Upper lobe of right lung (tissue), 1 donor: Measurements from ENCODE around the gene CHRD. TPM values are rescaled to one million over a fixed set of nuclear protein-coding genes. Genes with fewer than 3 reads are reported as not detected.
"Not testable (repeated sequence)": the region's sequence is repeated elsewhere in the genome, so short reads cannot be mapped to it uniquely, and the experiment has no call there.

Experiments used
- ATAC-seq: fragments of 200-7000 bp; cut with Tn5 transposase; one replicate; pipeline ENCODE4 v1.9.1; 2020; ENCODE audit warnings: mild to moderate bottlenecking, moderate library complexity
- DNase-seq: peaks from one replicate; pipeline ENCODE4 v3.0.0-alpha.2; 2020
- H3K27ac ChIP-seq: fragments of 200-600 bp; one replicate; pipeline ENCODE4 v1.8.0; 2022
- H3K27me3 ChIP-seq: fragments of 200-600 bp; one replicate; pipeline ENCODE4 v1.8.0; 2022; ENCODE audit warnings: mild to moderate bottlenecking
- H3K36me3 ChIP-seq: fragments of 200-600 bp; one replicate; pipeline ENCODE4 v1.8.0; 2022
- H3K4me1 ChIP-seq: fragments of 200-600 bp; one replicate; pipeline ENCODE4 v1.8.0; 2022
- H3K4me3 ChIP-seq: fragments of 200-600 bp; one replicate; pipeline ENCODE4 v1.8.0; 2022; ENCODE audit warnings: mild to moderate bottlenecking
- H3K9me3 ChIP-seq: fragments of 200-600 bp; one replicate; pipeline ENCODE4 v1.8.0; 2022
- CTCF ChIP-seq: fragments of 200-600 bp; IDR thresholded peaks from one replicate; pipeline ENCODE4 v1.8.0; 2022; ENCODE audit warnings: antibody characterized with exemption
- intact Hi-C: fragments of 100-400 bp; cut with DNase I; formaldehyde crosslinking; loops from one replicate; pipeline ENCODE4 v1.11.0; 2022
- total RNA-seq: library from RNA; stranded (reverse); fragmentation: NEBNext Ultra II Directional; extraction: Animal tissue kit (Norgen Biotek cat#: 25700); gene quantifications from one replicate; pipeline ENCODE4 v1.2.1, GENCODE V29; 2021
- donor health status: DM: no; HTN: yes; CAD: no; lungs with severe emphysema.

Gene CHRD
- total RNA-seq, 1 donor from 2014 or later, result 5.3 TPM

GRCh38 chr3:184419171-184419570, 39.3 kb downstream of the CHRD start:
- no peak for TF ChIP-seq CTCF
- H3K36me3 ChIP-seq, result no peaks in the 10 kb centered on the region
- H3K4me3 ChIP-seq, result no peak overlapping the region
- intact Hi-C loops, result no loop called here
- no peak overlapping the region for H3K27ac ChIP-seq
- no peaks in the 10 kb centered on the region for H3K27me3 ChIP-seq
- DNase-seq, result peak; percentile 27
- ATAC-seq, result no peak
- no peaks in the 10 kb centered on the region for H3K9me3 ChIP-seq
- H3K4me1 ChIP-seq, result no peaks in the 10 kb centered on the region

GRCh38 chr3:184423561-184423960, 43.7 kb downstream of the CHRD start:
- intact Hi-C loops, result no loop called here

GRCh38 chr3:184426691-184427141, 46.9 kb downstream of the CHRD start:
- H3K4me1 ChIP-seq, result no peaks in the 10 kb centered on the region
- H3K27ac ChIP-seq, result no peak overlapping the region
- no peaks in the 10 kb centered on the region for H3K36me3 ChIP-seq
- DNase-seq, result no peak
- intact Hi-C loops, result no loop called here
- no peaks in the 10 kb centered on the region for H3K9me3 ChIP-seq
- H3K27me3 ChIP-seq, result no peaks in the 10 kb centered on the region
- H3K4me3 ChIP-seq, result no peak overlapping the region
- no peak for TF ChIP-seq CTCF
- no peak for ATAC-seq

More at GRCh38 chr3:184423561-184423960, 43.7 kb downstream of the CHRD start:
- DNase-seq (no peak), ATAC-seq (no peak)
- Histone ChIP-seq H3K27me3 (no peaks in the 10 kb centered on the region), H3K9me3 (no peaks in the 10 kb centered on the region), H3K4me1 (no peaks in the 10 kb centered on the region), H3K36me3 (no peaks in the 10 kb centered on the region), H3K27ac (no peak overlapping the region), H3K4me3 (no peak overlapping the region)
- no peak for TF ChIP-seq CTCF

GRCh38 chr3:184428561-184429175, 48.8 kb downstream of the CHRD start:
- Histone ChIP-seq H3K27me3 (no peaks in the 10 kb centered on the region), H3K9me3 (no peaks in the 10 kb centered on the region), H3K4me3 (no peak overlapping the region), H3K27ac (no peak overlapping the region), H3K36me3 (no peaks in the 10 kb centered on the region), H3K4me1 (no peaks in the 10 kb centered on the region)
- TF ChIP-seq CTCF, result no peak
- intact Hi-C loops, result no loop called here
- DNase-seq (no peak), ATAC-seq (no peak)

- no peak overlapping the region for H3K4me3 ChIP-seq
- TF ChIP-seq CTCF, result no peak
- intact Hi-C loops, result no loop called here
Measured at GRCh38 chr3:184429786-184430185, 49.9 kb downstream of the CHRD start.

GRCh38 chr3:184430940-184431339, 51.1 kb downstream of the CHRD start:
- Histone ChIP-seq H3K4me1 (no peaks in the 10 kb centered on the region), H3K27ac (no peak overlapping the region), H3K36me3 (no peaks in the 10 kb centered on the region), H3K9me3 (no peaks in the 10 kb centered on the region), H3K27me3 (no peaks in the 10 kb centered on the region), H3K4me3 (no peak overlapping the region)
- ATAC-seq (no peak), DNase-seq (no peak)
- TF ChIP-seq CTCF, result no peak
- intact Hi-C loops, result no loop called here

More at GRCh38 chr3:184429786-184430185, 49.9 kb downstream of the CHRD start:
- Histone ChIP-seq H3K36me3 (no peaks in the 10 kb centered on the region), H3K27me3 (no peaks in the 10 kb centered on the region), H3K27ac (no peak overlapping the region), H3K4me1 (no peaks in the 10 kb centered on the region), H3K9me3 (no peaks in the 10 kb centered on the region)
- no peak for DNase-seq
- ATAC-seq, result no peak

GRCh38 chr3:184433178-184433577, 53.3 kb downstream of the CHRD start:
- H3K4me3 ChIP-seq, intact Hi-C loops, H3K27me3 ChIP-seq, H3K27ac ChIP-seq, ATAC-seq, DNase-seq, H3K36me3 ChIP-seq, H3K4me1 ChIP-seq, H3K9me3 ChIP-seq: not testable (repeated sequence)
